GM12875 (cell line): ENCODE data around the gene LRRC2.

Source experiments
- H3K4me3 ChIP-seq: one replicate; pipeline ENCODE4 v1.5.1; 2011; ENCODE audit warnings: low read depth, low read length, control low read depth
- CTCF ChIP-seq: IDR thresholded peaks from 2 replicates; pipeline ENCODE4 v1.5.1; 2011; ENCODE audit warnings: low read depth, mild to moderate bottlenecking, control low read depth, inconsistent platforms, low read length, moderate library complexity, borderline replicate concordance; ENCODE audit not compliant: insufficient read depth

LRRC2 gene

GRCh38 chr3:46466871-46467403, 99.2 kb downstream of the LRRC2 start:
- TF ChIP-seq CTCF: no peak
- no peak overlapping the region for H3K4me3 ChIP-seq

- H3K4me3 ChIP-seq: no peak overlapping the region
- no peak for TF ChIP-seq CTCF
These were observed 99.8 kb downstream of the LRRC2 start for GRCh38 chr3:46466273-46466672.
